Esophagus muscularis mucosa (tissue), 4 donors: ENCODE results near the gene CDC16. TPM values are rescaled to one million over a fixed set of nuclear protein-coding genes. Genes with fewer than 3 reads are reported as not detected.
A peak's percentile ranks its signal among the peaks of the same experiment; 100 is the strongest.

ENCODE experiments used
- DNase-seq: peaks from one replicate; pipeline ENCODE4 v3.0.0-alpha.2; 2017; ENCODE audit errors: extremely low spot score
- H3K27ac ChIP-seq, 4 donors: fragments of 200-600 bp; sonication (generic); replicated peaks in 1 of 4; 1 replicate in 3 of 4; 2 replicates in 1 of 4; pipeline ENCODE4 v1.5.1; 2016 to 2019; ENCODE audit warnings: mild to moderate bottlenecking in 1 of 4
- H3K27me3 ChIP-seq, 4 donors: fragments of 200-600 bp; sonication (generic); one replicate each; pipeline versions ENCODE4 v1.5.1 to v1.6.0; 2016 to 2019
- H3K36me3 ChIP-seq, 4 donors: fragments of 200-600 bp; sonication (generic); one replicate each; pipeline ENCODE4 v1.5.1; 2016 to 2019
- H3K4me1 ChIP-seq, 4 donors: fragments of 200-600 bp; sonication (generic); one replicate each; pipeline ENCODE4 v1.5.1; 2016 to 2019
- H3K4me3 ChIP-seq, 4 donors: fragments of 200-600 bp; sonication (generic); 1 replicate in 2 of 4; 2 replicates in 2 of 4; pipeline ENCODE4 v1.5.1; 2016 to 2019; ENCODE audit warnings: mild to moderate bottlenecking in 4 of 4, moderate library complexity in 1 of 4
- H3K9me3 ChIP-seq, 4 donors: fragments of 200-600 bp; sonication (generic); 1 replicate in 3 of 4; 2 replicates in 1 of 4; pipeline ENCODE4 v1.5.1; 2016 to 2019
- CTCF ChIP-seq, 3 experiments: fragments of 200-600 bp in 2 of 3; fragments of 450-650 bp in 1 of 3; sonication (generic) in 2 of 3; IDR thresholded peaks; one replicate each; pipeline ENCODE4 v1.5.1; 2017 to 2019; ENCODE audit warnings: antibody characterized with exemption in 3 of 3, mild to moderate bottlenecking in 2 of 3, moderate library complexity in 1 of 3
- EP300 ChIP-seq: sonication (generic); formaldehyde crosslinking; IDR thresholded peaks from one replicate; pipeline ENCODE4 v1.6.1; 2017; ENCODE audit warnings: antibody characterized with exemption
- POLR2A ChIP-seq: fragments of 450-650 bp; IDR thresholded peaks from one replicate; pipeline ENCODE4 v1.6.1; 2017; ENCODE audit warnings: antibody characterized with exemption, moderate library complexity, mild to moderate bottlenecking, low read depth
- POLR2AphosphoS5 ChIP-seq, 2 donors: sonication (generic); formaldehyde crosslinking; IDR thresholded peaks; one replicate each; pipeline ENCODE4 v1.6.1; 2017; ENCODE audit warnings: antibody characterized with exemption in 2 of 2
- WGBS: methylation state at CpG from one replicate; pipeline ENCODE4 v1.1.5; 2018; 5-methylcytosine and 5-hydroxymethylcytosine counted together
- intact Hi-C: fragments of 100-400 bp; cut with DNase I; formaldehyde crosslinking; loops from one replicate; pipeline ENCODE4 v1.15.1; 2023
- total RNA-seq, 4 donors: library from RNA; depleted of rRNA; stranded (reverse); fragments of >200 nt; gene quantifications; one replicate each; pipeline versions ENCODE4 v1.1.0 to v1.2.1, GENCODE V29; 2016

The CDC16 gene
- total RNA-seq, 4 donors from 2014 or later = 33.0 to 55.6 (median 42.5) TPM

GRCh38 chr13:114311908-114312307, 77.2 kb downstream of the CDC16 start:
- no peak for DNase-seq
- no peak overlapping the region for H3K27ac ChIP-seq
- peaks cover 2 to 9% (median 5%) of the 10 kb centered on the region in 4 donors for H3K36me3 ChIP-seq
- intact Hi-C loops = no loop called here
- H3K27me3 ChIP-seq = no peaks in the 10 kb centered on the region
- H3K4me3 ChIP-seq = no peak overlapping the region
- H3K4me1 ChIP-seq = peaks cover 21 to 28% (median 26%) of the 10 kb centered on the region in 4 donors
- no peaks in the 10 kb centered on the region for H3K9me3 ChIP-seq
- 59% methylated on average over 2 of the region's 2 CpGs for WGBS
- no peak for TF ChIP-seq EP300
- no peak for TF ChIP-seq CTCF (IDR thresholded peaks at IDR 0.05)
- no peak for TF ChIP-seq POLR2A
- TF ChIP-seq POLR2AphosphoS5 (IDR thresholded peaks at IDR 0.05) = no peak

GRCh38 chr13:114313061-114313860, 78.6 kb downstream of the CDC16 start:
- H3K4me3 ChIP-seq = peak overlapping the region; percentile 82 to 92 (median 84)
- DNase-seq = no peak
- no peaks in the 10 kb centered on the region for H3K9me3 ChIP-seq
- peaks cover 26 to 40% (median 38%) of the 10 kb centered on the region in 4 donors for H3K4me1 ChIP-seq
- intact Hi-C loops = no loop called here
- peak overlapping the region; percentile 93 to 98 (median 94) for H3K27ac ChIP-seq
- no peak for TF ChIP-seq CTCF (IDR thresholded peaks at IDR 0.05)
- TF ChIP-seq POLR2A = no peak
- TF ChIP-seq EP300 = no peak
- no peak for TF ChIP-seq POLR2AphosphoS5 (IDR thresholded peaks at IDR 0.05)
- 87% methylated on average over 17 of the region's 17 CpGs for WGBS
- no peaks in the 10 kb centered on the region for H3K36me3 ChIP-seq
- no peaks in the 10 kb centered on the region for H3K27me3 ChIP-seq

GRCh38 chr13:114314074-114314912, 79.6 kb downstream of the CDC16 start, which contains the start of gene CHAMP1:
Gene CHAMP1 (plus strand): TSS chr13:114314503. CDS start chr13:114323843, 9,340 bp downstream.
- peak; percentile 99 for DNase-seq
- 0% methylated on average over 15 of the region's 107 CpGs for WGBS
- Histone ChIP-seq H3K27me3 (no peaks in the 10 kb centered on the region), H3K4me3 (peak within 1 kb of the TSS; percentile 82 to 92 (median 84)), H3K9me3 (no peaks in the 10 kb centered on the region), H3K36me3 (no peaks in the 10 kb centered on the region), H3K4me1 (peaks cover 36 to 50% (median 49%) of the 10 kb centered on the region in 4 donors), H3K27ac (peak within 1 kb of the TSS; percentile 93 to 98 (median 94))
- intact Hi-C loops = no loop called here
- TF ChIP-seq POLR2A (peak; percentile 28), POLR2AphosphoS5 (IDR thresholded peaks at IDR 0.05) (peak; percentile 70 to 82), EP300 (no peak), CTCF (IDR thresholded peaks at IDR 0.05) (peak in 1 of 3 experiments; percentile 2)

GRCh38 chr13:114315074-114315785, 80.5 kb downstream of the CDC16 start:
- 15% methylated on average over 7 of the region's 7 CpGs for WGBS
- no peaks in the 10 kb centered on the region for H3K9me3 ChIP-seq
- no peak for DNase-seq
- TF ChIP-seq POLR2A = no peak
- TF ChIP-seq CTCF (IDR thresholded peaks at IDR 0.05) = no peak
- no peak for TF ChIP-seq EP300
- no peak for TF ChIP-seq POLR2AphosphoS5 (IDR thresholded peaks at IDR 0.05)
- no peaks in the 10 kb centered on the region for H3K27me3 ChIP-seq
- intact Hi-C loops = no loop called here
- H3K36me3 ChIP-seq = no peaks in the 10 kb centered on the region
- H3K4me1 ChIP-seq = peaks cover 43 to 60% (median 58%) of the 10 kb centered on the region in 4 donors
- peak overlapping the region; percentile 93 to 98 (median 94) for H3K27ac ChIP-seq
- peak overlapping the region; percentile 82 to 92 (median 84) for H3K4me3 ChIP-seq
